DMS 273 (cell line): ENCODE data around the gene OSBP.
"Not testable (repeated sequence)": the region's sequence is repeated elsewhere in the genome, so short reads cannot be mapped to it uniquely, and the experiment has no call there.

Experiments
- DNase-seq: peaks from one replicate; lab custom pipeline; 2025; ENCODE audit not compliant: unreplicated experiment; lab: John Stamatoyannopoulos, UW

OSBP gene

DNA sequence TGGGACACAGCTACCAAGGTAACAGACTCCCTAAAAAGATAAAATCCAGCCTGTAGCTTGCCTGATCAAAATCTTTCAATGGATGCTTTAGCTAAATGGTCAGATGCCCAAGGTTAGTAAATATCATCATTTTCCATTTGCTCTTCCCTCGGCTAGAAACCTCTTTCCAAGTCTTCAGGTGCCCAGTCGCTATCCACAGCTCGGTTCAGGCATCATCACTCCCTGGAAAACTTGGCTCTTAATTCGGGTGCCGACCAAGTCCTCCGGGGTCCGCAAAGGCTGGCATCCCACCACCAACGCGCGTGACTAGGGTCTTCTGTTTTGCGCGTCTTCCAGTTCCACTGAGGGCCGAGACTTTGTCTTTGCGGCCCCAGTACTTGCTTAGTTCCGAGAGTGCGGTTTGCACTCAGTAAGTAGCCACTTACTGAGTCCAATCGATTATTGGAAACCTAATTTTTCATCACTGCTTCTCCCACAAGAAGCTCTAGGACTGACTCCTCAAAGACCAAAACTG, 59.9 kb downstream of the OSBP start:
- peak; percentile 63 for DNase-seq

DNA sequence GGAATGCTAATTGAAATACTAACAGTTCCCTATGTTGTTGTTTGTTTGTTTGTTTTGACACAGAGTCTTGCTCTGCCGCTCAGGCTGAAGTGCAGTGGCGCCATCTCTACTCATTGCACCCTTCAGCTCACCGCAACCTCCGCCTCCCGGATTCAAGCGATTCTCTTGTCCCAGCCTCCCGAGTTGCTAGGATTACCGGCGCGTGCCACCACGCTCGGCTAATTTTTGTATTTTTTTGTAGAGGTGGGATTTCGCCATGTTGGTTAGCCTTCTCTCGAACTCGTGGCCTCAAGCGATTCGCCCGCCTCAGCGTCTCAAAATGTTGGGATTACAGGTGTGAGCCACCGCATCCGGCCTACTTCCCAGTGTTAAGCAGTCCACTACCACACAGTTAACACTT, 62.3 kb downstream of the OSBP start:
- no peak for DNase-seq

DNA sequence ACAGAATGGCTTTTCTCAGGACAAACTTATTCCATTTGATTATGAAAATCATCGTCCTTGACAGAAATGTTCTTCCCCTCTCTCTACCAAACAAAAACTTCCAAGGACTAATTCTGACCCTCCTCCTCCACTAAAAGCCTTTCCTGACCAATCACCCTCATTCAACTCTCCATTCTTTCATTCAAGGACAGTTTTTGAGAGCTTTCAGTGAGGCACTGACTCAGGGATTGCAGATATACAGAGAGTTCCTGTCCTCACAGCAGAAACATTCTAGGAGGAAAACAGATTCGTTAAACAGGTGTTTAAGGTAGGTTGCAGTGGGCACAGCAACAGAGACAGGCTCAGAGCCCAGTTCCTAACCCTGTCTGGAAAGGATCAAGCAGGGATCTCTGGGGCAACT, 62.7 kb downstream of the OSBP start:
- no peak for DNase-seq

DNA sequence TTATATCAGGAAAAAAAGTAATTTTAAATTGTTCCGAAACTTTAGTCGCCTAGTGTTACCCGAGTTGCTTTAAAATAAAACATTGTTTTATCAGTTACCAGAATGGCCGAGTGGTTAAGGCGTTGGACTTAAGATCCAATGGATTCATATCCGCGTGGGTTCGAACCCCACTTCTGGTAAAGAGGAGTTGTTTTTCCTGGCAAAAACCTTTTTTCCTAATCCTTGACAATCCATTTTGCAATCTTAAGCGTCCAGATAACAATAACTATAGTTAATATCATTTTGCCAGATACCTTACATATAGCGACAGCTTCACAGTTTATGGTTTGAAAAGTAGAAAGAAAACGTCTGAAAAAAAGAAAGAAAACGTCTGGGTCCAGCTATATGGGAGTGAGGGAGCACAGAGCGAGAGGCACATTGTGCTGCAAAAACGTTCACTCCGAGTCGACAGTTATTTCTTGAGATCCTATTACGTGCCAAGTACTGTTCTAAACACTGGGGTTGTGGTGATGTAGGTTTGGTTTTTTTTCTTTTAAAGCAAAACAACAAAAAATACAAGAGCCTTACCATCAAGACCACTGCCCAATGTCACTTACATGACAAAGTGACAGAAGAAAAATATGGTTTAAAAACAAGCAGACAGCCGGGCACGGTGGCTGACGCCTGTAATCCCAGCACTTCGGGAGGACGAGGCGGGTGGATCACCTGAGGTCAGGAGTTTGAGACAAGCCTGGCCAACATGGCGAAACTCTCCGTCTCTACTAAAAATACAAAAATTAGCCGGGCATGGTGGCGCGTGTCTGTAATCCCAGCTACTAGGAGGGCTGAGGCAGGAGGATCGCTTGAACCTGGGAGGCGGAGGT, 63.7 kb downstream of the OSBP start:
- DNase-seq: peak; percentile 78

DNA sequence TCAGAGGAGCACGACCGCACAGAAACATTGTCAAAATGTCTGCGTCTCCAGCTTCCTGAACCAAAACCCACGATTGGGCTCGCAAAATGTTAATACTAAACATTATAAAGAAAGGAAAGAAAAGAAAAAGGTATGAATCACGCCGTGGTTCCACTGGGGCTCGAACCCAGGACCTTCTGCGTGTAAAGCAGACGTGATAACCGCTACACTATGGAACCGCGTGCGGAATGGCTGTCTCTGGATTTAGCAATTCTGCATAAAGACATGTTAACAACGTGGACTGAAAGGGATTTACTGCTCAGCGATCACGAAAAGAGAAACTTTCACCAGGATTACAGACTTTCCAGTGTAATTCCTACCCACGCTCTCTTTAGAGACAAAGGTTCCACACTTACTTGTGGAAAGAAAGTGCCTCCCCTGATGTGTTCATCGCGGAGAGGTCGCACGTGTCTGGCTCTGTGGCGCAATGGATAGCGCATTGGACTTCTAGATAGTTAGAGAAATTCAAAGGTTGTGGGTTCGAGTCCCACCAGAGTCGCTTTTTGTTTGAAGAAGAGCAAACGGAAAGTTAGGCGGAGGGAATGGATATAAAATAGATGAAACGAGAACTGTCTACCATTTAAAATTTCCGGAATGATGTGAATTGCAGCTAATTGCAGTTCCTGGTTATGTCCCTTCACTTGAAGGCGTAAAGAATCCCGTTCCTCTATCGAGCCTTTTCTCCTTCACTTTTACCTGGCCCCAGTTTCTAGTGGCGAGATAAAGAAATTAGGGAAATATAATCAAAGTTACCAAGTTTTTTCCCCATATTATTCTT, 64.5 kb downstream of the OSBP start:
- peak; percentile 95 for DNase-seq

DNA sequence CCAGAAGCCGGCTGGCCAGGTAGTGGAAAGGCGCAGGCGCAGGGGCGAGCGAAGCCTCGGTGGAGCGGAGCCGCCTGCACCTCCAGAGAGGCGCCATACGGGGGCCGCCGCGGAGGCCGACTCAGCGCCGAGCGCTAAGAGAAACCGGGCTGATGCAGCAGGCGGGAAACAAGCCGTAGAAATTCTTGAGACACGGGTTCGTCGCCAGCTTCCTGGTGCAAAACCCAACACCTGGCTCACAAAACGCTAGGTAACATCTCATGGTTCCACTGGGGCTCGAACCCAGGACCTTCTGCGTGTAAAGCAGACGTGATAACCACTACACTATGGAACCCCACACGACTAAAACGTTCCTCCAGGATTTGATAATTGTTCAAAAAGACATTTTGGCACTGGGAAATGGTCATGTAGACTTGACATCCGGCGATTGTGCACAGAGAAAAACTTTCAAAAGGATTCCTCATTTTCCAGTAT, 65.2 kb downstream of the OSBP start:
- peak; percentile 97 for DNase-seq

DNA sequence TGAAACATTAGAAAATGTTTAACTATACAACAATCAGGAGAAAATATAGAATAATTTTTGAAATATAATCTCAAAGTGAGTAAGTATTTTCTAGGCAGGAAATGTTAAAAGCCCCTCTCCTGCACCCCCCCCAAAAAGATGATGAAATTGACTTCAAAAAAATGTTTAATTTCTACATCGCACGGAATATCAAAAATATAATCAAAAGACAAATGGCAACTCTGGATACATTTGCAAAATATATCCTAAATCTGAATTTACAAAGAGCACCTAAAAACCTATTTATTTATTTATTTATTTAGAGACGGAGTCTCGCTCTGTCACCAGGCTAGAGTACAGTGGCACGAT, 67.3 kb downstream of the OSBP start:
- no peak for DNase-seq

DNA sequence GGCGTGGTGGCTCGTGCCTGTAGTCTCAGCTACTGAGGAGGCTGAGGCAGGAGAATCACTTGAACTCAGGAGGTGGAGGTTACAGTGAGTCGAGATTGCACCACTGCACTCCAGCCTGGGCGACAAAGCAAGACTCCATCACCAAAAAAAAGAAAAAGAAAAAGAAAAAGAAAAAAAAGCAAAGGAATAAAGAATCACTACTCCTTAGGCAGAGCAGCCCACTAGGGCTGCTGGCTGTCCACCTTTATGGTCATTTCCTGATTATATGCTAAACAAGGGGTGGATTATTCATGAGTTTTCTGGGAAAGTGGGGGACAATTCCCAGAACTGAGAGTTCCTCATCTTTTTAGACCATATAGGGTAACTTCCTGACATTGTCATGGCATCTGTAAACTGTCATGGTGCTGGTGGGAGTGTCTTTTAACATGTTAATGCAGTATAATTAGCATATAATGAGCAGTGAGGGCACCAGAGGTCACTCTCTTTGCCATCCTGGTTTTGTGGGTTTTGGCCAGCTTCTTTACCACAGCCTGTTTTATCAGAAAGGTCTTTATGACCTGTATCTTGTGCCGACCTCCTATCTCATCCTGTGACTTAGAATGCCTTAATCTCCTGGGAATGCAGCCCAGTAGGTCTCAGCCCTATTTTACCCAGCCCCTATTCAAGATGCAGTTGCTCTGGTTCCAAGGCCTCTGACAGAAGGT, 67.8 kb downstream of the OSBP start:
- DNase-seq: not testable (repeated sequence)

DNA sequence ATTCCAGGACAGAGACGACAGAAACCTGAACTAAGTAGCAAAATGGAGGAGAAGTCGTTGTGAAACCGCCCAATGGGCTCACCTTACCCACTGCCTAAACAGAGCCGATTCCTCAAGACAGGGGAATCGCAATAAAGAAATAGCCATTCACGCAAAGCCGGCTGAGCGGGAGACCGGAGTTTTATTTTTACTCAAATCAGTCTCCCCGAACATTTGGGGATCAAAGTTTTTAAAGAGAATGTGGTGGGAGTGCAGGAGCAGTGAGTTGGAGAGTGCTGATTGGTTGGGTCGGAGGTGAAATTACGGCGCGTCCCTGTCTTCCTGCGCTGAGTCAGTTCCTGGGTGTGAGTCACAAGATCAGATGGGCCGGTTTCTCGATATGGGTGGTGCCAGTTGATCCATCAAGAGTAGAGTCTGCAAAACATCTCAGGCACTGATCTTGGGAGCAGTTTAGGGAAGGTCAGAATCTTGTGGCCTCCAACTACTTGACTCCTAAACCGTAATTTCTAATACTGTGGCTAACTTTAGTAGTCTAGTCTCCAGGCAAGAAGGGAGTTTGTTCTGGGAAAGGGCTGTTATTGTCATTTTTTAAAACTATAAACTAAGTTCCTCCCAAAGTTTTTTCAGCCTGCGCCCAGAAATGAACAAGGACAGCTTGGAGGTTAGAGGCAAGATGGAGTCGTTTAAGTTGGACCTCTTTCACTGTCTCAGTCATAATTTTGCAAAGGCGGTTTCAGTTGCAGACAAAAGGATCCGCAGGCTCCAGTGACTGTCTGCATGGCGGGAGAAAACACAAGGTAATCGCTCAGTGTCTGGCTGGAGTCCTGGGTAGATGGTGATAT, 70.2 kb downstream of the OSBP start:
- no peak for DNase-seq

DNA sequence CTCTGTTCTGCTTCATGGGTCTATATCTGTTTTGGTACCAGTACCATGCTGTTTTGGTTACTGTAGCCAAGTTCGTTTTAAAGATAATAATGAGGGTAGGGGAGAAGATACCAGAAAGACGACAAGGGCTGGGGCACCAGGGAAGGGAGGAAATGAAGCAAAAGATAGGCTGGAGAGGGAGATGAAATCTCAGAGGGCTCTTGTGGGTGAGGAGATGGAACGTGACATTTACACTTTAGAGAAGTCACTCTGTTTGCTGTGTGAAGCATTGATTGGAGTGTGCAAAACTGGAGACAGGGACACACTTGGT, 70.8 kb downstream of the OSBP start:
- no peak for DNase-seq

DNA sequence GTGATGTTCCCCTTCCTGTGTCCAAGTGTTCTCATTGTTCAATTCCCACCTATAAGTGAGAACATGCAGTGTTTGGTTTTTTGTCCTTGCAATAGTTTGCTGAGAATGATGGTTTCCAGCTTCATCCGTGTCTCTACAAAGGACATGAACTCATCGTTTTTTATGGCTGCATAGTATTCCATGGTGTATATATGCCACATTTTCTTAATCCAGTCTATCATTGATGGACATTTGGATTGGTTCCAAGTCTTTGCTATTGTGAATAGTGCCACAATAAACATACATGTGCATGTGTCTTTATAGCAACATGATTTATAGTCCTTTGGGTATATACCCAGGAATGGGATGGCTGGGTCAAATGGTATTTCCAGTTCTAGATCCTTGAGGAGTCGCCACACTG, 71.9 kb downstream of the OSBP start:
- not testable (repeated sequence) for DNase-seq

DNA sequence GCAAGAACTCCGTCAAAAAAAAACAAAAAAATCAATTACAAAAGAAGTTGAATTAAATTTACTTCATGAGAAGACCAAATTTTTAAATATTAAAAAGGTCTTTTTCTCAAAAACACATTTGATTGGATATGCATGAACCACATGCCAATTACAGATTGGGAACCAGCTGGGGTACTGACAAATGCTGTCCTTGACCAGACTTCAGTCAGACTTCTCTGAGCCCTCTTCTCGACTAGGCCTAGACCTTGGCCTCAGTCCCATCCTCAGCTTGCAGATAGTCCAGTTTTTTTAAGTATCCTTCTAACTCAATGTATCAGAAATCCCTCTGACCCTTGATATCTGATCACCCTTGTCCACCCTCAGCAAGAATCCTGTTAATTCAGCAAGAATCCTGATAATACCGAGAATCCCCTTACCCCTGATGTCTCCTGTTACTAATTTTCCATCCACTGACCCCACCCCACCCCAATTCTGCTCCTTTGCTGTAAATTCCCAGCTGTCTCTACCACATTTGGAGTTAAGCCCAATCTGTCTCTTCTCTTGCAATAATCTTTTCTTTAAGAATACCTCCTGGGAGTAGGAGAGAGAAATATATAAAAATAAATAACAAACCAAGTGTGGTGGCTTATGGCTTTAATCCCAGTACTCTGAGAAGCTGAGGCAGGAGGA, 73.3 kb downstream of the OSBP start:
- no peak for DNase-seq

DNA sequence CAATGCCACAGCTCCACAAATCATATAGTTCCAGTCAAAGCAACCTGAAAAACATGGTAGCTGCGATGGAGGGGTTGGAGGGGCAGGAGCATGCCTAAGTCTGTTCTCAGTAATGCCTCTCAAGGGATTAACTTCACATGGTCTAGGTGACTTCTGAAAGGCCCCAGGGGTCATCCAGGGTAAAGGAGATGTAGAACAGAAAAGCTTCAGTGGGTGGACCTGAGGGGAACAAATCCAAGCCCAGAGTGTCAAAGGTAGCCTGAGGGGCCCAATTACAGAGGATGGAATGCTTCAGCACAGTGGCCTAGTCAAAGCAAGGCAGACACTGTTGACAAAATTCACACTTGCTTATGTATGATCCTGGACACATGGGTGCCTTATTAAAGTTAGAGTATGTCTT, 80.9 kb downstream of the OSBP start:
- DNase-seq: no peak

DNA sequence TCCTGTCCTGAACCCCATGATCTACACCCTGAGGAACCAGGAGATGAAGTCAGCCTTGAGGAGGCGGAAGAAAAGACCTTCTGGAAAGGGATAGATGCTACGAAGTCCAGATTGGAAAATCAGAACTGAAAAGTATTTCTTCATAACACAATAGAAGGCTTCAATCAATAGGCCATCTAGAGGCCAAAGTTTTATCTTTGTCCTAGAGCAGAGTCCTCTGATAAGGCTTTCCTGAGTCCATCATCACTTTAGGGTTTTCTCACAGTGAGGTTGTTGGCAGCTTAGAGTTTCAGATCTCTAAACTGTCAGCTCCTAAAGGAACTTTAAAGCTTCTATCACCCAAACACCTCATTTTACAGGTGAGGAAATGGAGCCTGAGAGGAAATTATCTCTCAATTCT, 83.0 kb downstream of the OSBP start:
- no peak for DNase-seq

DNA sequence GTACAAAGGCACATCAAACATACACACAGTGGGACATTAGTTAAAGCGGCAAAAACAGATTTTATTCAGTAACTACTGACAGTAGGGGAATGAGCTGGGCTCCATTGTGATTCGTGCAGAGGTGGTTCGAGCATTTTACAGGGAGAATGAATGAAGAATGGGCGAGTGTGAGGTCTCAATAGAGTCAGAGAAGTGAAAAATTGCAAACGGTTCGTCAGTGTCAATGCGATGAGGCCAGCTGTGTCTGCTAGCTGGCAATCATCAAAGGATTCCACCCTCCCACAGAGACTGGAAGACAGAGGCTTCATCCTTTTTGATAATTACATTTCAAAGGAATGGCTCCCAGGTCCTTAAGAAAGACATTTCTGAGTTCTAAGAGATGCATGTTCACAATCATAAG, 86.9 kb downstream of the OSBP start:
- no peak for DNase-seq
